Mucosa of descending colon (tissue), 3 donors: ENCODE measurements around the gene BACH2. TPM values are rescaled to one million over a fixed set of nuclear protein-coding genes. Genes with fewer than 3 reads are reported as not detected.
A peak's percentile ranks its signal among the peaks of the same experiment; 100 is the strongest.
"Not testable (repeated sequence)": the region's sequence is repeated elsewhere in the genome, so short reads cannot be mapped to it uniquely, and the experiment has no call there.

ENCODE experiments used
- ATAC-seq: fragments of 200-7000 bp; cut with Tn5 transposase; one replicate; pipeline ENCODE4 v1.9.1; 2020; ENCODE audit warnings: mild to moderate bottlenecking, moderate library complexity
- DNase-seq, 3 donors: peaks; one replicate each; pipeline ENCODE4 v3.0.0-alpha.2; 2020
- H3K36me3 ChIP-seq: fragments of 200-600 bp; one replicate; pipeline ENCODE4 v1.8.0; 2021; ENCODE audit warnings: low read depth, mild to moderate bottlenecking
- H3K4me1 ChIP-seq: fragments of 200-600 bp; one replicate; pipeline ENCODE4 v1.8.0; 2021; ENCODE audit warnings: low read depth, mild to moderate bottlenecking
- H3K4me3 ChIP-seq: fragments of 200-600 bp; one replicate; pipeline ENCODE4 v1.8.0; 2021; ENCODE audit warnings: mild to moderate bottlenecking
- H3K9me3 ChIP-seq: fragments of 200-600 bp; one replicate; pipeline ENCODE4 v1.8.0; 2021; ENCODE audit warnings: mild to moderate bottlenecking
- intact Hi-C, 2 donors: fragments of 100-400 bp; cut with DNase I in 1 of 2; cut with micrococcal nuclease in 1 of 2; formaldehyde crosslinking; loops; one replicate each; pipeline versions ENCODE4 v1.11.0 to v1.11.1; 2022; cut with DNase I, micrococcal nuclease
- total RNA-seq, 3 donors: library from RNA; stranded (reverse); fragmentation: NEBNext Ultra II Directional in 2 of 3; extraction: Animal tissue kit (Norgen Biotek cat#: 25700) in 2 of 3; gene quantifications; one replicate each; pipeline versions ENCODE4 v1.2.1 to v1.2.4, GENCODE V29; 2021 to 2023
- TF ChIP-seq, protein P1 (sequence below): fragments of 200-600 bp; IDR thresholded peaks from one replicate; pipeline ENCODE4 v1.8.0; 2022; ENCODE audit warnings: antibody characterized with exemption, mild to moderate bottlenecking
- donor health status: DM: no; HTN: no; CAD: no; lungs with moderate emphysema.
- donor health status: DM: no; HTN: no; CAD: no.
- donor health status: DM: no; HTN: yes; CAD: no.

BACH2 gene
- total RNA-seq, 3 donors from 2014 or later = 0.96 to 1.6 (median 1.2) TPM

GRCh38 chr6:89916136-89916920 lies 380.3 kb downstream of the BACH2 start:
- no peak overlapping the region for H3K4me3 ChIP-seq
- no peak for ATAC-seq
- H3K9me3 ChIP-seq = peaks cover 5% of the 10 kb centered on the region
- DNase-seq = no peak
- intact Hi-C loops = no loop called here
- H3K4me1 ChIP-seq = no peaks in the 10 kb centered on the region
- TF ChIP-seq, protein P1, sequence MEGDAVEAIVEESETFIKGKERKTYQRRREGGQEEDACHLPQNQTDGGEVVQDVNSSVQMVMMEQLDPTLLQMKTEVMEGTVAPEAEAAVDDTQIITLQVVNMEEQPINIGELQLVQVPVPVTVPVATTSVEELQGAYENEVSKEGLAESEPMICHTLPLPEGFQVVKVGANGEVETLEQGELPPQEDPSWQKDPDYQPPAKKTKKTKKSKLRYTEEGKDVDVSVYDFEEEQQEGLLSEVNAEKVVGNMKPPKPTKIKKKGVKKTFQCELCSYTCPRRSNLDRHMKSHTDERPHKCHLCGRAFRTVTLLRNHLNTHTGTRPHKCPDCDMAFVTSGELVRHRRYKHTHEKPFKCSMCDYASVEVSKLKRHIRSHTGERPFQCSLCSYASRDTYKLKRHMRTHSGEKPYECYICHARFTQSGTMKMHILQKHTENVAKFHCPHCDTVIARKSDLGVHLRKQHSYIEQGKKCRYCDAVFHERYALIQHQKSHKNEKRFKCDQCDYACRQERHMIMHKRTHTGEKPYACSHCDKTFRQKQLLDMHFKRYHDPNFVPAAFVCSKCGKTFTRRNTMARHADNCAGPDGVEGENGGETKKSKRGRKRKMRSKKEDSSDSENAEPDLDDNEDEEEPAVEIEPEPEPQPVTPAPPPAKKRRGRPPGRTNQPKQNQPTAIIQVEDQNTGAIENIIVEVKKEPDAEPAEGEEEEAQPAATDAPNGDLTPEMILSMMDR = no peak
- H3K36me3 ChIP-seq = no peaks in the 10 kb centered on the region

DNA sequence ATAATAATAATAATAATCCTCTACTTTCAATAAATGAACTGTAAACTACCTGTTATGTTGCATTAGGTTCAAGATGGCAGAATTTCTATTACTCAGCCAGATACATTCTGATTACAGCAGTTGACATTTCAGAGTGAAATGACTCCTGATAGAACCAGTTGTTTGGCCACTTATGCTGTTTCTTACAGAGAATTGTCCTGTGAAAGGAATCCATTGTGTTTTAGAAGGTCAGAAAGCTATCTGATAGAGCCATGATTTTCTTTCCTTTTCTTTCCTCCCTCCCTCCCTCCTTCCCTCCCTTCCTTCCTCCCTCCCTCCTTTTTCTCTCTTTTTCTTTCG lies 385.8 kb downstream of the BACH2 start:
- ATAC-seq (no peak), DNase-seq (no peak)
- TF ChIP-seq, protein P1 = no peak
- Histone ChIP-seq H3K9me3 (no peaks in the 10 kb centered on the region), H3K4me3 (no peak overlapping the region), H3K4me1 (no peaks in the 10 kb centered on the region), H3K36me3 (no peaks in the 10 kb centered on the region)
- intact Hi-C loops = no loop called here

DNA sequence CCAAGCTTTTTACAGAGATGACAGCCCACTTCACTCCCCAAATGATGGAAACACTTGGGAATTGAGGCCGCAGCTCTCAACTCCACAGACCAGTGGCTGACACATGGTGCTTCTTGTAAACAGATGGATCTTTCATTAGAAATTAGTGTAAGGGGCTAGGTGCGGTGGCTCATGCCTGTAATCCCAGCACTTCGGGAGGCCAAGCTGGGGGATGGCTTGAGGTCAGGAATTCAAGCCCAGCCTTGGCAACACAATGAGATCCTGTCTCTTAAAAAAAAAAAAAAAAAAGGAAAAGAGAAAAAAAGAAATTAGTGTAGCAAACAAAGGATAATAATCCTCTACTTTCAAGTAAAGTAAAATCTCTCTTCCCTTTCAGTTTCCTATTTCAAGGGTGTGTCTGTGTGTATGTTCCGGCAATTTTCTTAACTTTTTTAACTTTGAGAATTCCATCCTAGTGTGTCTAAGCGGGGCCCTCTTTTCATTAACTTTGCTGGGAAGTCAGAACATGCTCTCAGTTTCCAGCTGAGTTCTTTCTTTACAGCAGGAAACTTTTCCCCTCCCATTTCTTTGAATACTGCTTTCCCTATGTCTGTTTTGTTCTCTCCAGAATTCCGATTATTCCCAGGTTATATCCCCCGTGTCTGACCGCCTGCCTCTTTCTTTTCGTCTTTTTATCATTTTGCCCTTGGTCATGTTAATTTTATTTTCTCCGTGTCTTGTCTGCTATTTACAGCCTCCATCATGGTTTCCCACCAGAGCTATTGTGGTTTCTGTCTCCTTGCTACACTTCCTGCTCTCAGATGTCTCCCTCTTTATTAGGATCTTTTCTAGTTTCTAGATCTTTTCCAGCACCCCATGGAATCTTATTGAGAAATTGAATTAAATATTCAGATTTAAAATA lies 386.4 kb downstream of the BACH2 start:
- H3K4me3 ChIP-seq, H3K36me3 ChIP-seq, ATAC-seq, H3K4me1 ChIP-seq, intact Hi-C loops, H3K9me3 ChIP-seq, DNase-seq: not testable (repeated sequence)

GRCh38 chr6:89895276-89895874 lies 401.3 kb downstream of the BACH2 start:
- TF ChIP-seq, protein P1 = no peak
- ATAC-seq = peak; percentile 42

GRCh38 chr6:89894169-89894568 lies 402.5 kb downstream of the BACH2 start, which contains the start of gene GJA10:
GJA10 (plus strand) TSS chr6:89894469; CDS start chr6:89894469, 0 bp downstream.
- no peaks in the 10 kb centered on the region for H3K9me3 ChIP-seq
- ATAC-seq (no peak), DNase-seq (no peak)
- no peak within 1 kb of the TSS for H3K4me3 ChIP-seq
- TF ChIP-seq, protein P1 = no peak
- intact Hi-C loops = no loop called here
- H3K4me1 ChIP-seq = no peaks in the 10 kb centered on the region
- no peaks in the 10 kb centered on the region for H3K36me3 ChIP-seq

More at GRCh38 chr6:89895276-89895874, 401.3 kb downstream of the BACH2 start:
- Histone ChIP-seq H3K4me3 (no peak overlapping the region), H3K4me1 (no peaks in the 10 kb centered on the region), H3K36me3 (no peaks in the 10 kb centered on the region), H3K9me3 (no peaks in the 10 kb centered on the region)
- intact Hi-C loops = no loop called here
- peak in 1 of 3 donors; percentile 29 for DNase-seq

GRCh38 chr6:89892577-89892976 lies 404.1 kb downstream of the BACH2 start:
- H3K9me3 ChIP-seq, intact Hi-C loops, DNase-seq, ATAC-seq, H3K4me1 ChIP-seq, H3K36me3 ChIP-seq, H3K4me3 ChIP-seq: not testable (repeated sequence)

- DNase-seq, intact Hi-C loops, H3K36me3 ChIP-seq, H3K4me3 ChIP-seq, ATAC-seq, H3K9me3 ChIP-seq, H3K4me1 ChIP-seq: not testable (repeated sequence)
Measured at GRCh38 chr6:89890845-89891528, 405.7 kb downstream of the BACH2 start.
